HG03060 (cell line): ENCODE measurements around the gene MAPK6.
"Not testable (repeated sequence)": the region's sequence is repeated elsewhere in the genome, so short reads cannot be mapped to it uniquely, and the experiment has no call there.

Experiments
- ATAC-seq: cut with Tn5 transposase; IDR thresholded peaks from one replicate; pipeline ENCODE4 v1.9.1; 2021; ENCODE audit warnings: low read depth, moderate number of reproducible peaks; ENCODE audit not compliant: unreplicated experiment

Gene MAPK6

GRCh38 chr15:52039925-52040781, 21.1 kb downstream of the MAPK6 start:
- ATAC-seq = no peak

- ATAC-seq = no peak
These were observed 23.2 kb downstream of the MAPK6 start for GRCh38 chr15:52042051-52042851.

GRCh38 chr15:52045795-52046298, 26.8 kb downstream of the MAPK6 start:
- not testable (repeated sequence) for ATAC-seq

- not testable (repeated sequence) for ATAC-seq
These were observed 27.5 kb downstream of the MAPK6 start for GRCh38 chr15:52046552-52046951.

- no peak for ATAC-seq
These were observed 31.4 kb downstream of the MAPK6 start for GRCh38 chr15:52050416-52050815.

GRCh38 chr15:52052066-52052935, 33.3 kb downstream of the MAPK6 start:
- no peak for ATAC-seq

GRCh38 chr15:52054381-52054780, 35.4 kb downstream of the MAPK6 start:
- ATAC-seq = no peak

GRCh38 chr15:52054858-52055257, 35.8 kb downstream of the MAPK6 start:
- not testable (repeated sequence) for ATAC-seq

- no peak for ATAC-seq
These were observed 37.0 kb downstream of the MAPK6 start for GRCh38 chr15:52056001-52056400.

- no peak for ATAC-seq
These were observed 37.5 kb downstream of the MAPK6 start for GRCh38 chr15:52056496-52056895.

- no peak for ATAC-seq
These were observed 39.0 kb downstream of the MAPK6 start for GRCh38 chr15:52057996-52058395.

GRCh38 chr15:52060501-52060900, 41.5 kb downstream of the MAPK6 start:
- no peak for ATAC-seq

GRCh38 chr15:52066842-52067544, 48.0 kb downstream of the MAPK6 start:
- no peak for ATAC-seq

GRCh38 chr15:52067545-52067926, 48.5 kb downstream of the MAPK6 start:
- no peak for ATAC-seq

GRCh38 chr15:52068004-52068615, 49.1 kb downstream of the MAPK6 start:
- ATAC-seq = no peak

GRCh38 chr15:52069559-52069958, 50.5 kb downstream of the MAPK6 start:
- no peak for ATAC-seq

GRCh38 chr15:52071570-52071969, 52.6 kb downstream of the MAPK6 start:
- no peak for ATAC-seq

- ATAC-seq = no peak
These were observed 58.1 kb downstream of the MAPK6 start for GRCh38 chr15:52076889-52077781.
